HUES48 (cell line): ENCODE data around the gene RPP14.
"Not testable (repeated sequence)": the region's sequence is repeated elsewhere in the genome, so short reads cannot be mapped to it uniquely, and the experiment has no call there.

ENCODE experiments used
- H3K27ac ChIP-seq: one replicate; pipeline ENCODE4 v1.7.0; 2013; ENCODE audit warnings: low read depth, low read length, inconsistent platforms
- H3K27me3 ChIP-seq: 2 replicates; pipeline ENCODE4 v1.6.1; 2013; ENCODE audit warnings: mild to moderate bottlenecking, low read length; ENCODE audit not compliant: control insufficient read depth, insufficient read depth
- H3K36me3 ChIP-seq: 2 replicates; pipeline ENCODE4 v1.6.1; 2013; ENCODE audit warnings: low read length; ENCODE audit not compliant: control insufficient read depth, insufficient read depth
- H3K4me1 ChIP-seq: 2 replicates; pipeline ENCODE4 v1.6.1; 2013; ENCODE audit warnings: mild to moderate bottlenecking, low read length; ENCODE audit not compliant: control insufficient read depth, insufficient read depth
- H3K4me3 ChIP-seq: 2 replicates; pipeline ENCODE4 v1.5.1; 2013; ENCODE audit warnings: mild to moderate bottlenecking, low read depth, low read length
- H3K9ac ChIP-seq: 2 replicates; pipeline ENCODE4 v1.6.1; 2013; ENCODE audit warnings: mild to moderate bottlenecking, low read depth, low read length, moderate library complexity
- H3K9me3 ChIP-seq: 2 replicates; pipeline ENCODE4 v1.6.1; 2013; ENCODE audit warnings: low read length; ENCODE audit not compliant: control insufficient read depth, insufficient read depth

RPP14 gene

GRCh38 chr3:58271901-58272501, 34.0 kb upstream of the RPP14 start:
- Histone ChIP-seq H3K27ac (no peak overlapping the region), H3K4me3 (no peak overlapping the region), H3K27me3 (no peaks in the 10 kb centered on the region), H3K4me1 (no peaks in the 10 kb centered on the region), H3K36me3 (no peaks in the 10 kb centered on the region), H3K9me3 (no peaks in the 10 kb centered on the region), H3K9ac (no peak overlapping the region)

GRCh38 chr3:58272891-58273290, 33.2 kb upstream of the RPP14 start:
- no peak overlapping the region for H3K4me3 ChIP-seq
- H3K9me3 ChIP-seq: no peaks in the 10 kb centered on the region
- H3K36me3 ChIP-seq: no peaks in the 10 kb centered on the region
- no peaks in the 10 kb centered on the region for H3K4me1 ChIP-seq
- H3K27me3 ChIP-seq: no peaks in the 10 kb centered on the region
- H3K27ac ChIP-seq: no peak overlapping the region
- H3K9ac ChIP-seq: no peak overlapping the region

GRCh38 chr3:58273362-58273761, 32.7 kb upstream of the RPP14 start:
- not testable (repeated sequence) for H3K27ac ChIP-seq, H3K27me3 ChIP-seq, H3K9me3 ChIP-seq

GRCh38 chr3:58274027-58274614, 31.9 kb upstream of the RPP14 start:
- H3K4me1 ChIP-seq: no peaks in the 10 kb centered on the region
- H3K9me3 ChIP-seq: no peaks in the 10 kb centered on the region
- H3K36me3 ChIP-seq: no peaks in the 10 kb centered on the region
- no peaks in the 10 kb centered on the region for H3K27me3 ChIP-seq
- H3K4me3 ChIP-seq: no peak overlapping the region
- H3K9ac ChIP-seq: no peak overlapping the region
- no peak overlapping the region for H3K27ac ChIP-seq

More at GRCh38 chr3:58273362-58273761, 32.7 kb upstream of the RPP14 start:
- H3K4me3 ChIP-seq, H3K36me3 ChIP-seq, H3K9ac ChIP-seq, H3K4me1 ChIP-seq: not testable (repeated sequence)

GRCh38 chr3:58281069-58281468, 25.0 kb upstream of the RPP14 start:
- Histone ChIP-seq H3K36me3 (no peaks in the 10 kb centered on the region), H3K4me3 (no peak overlapping the region), H3K27me3 (no peaks in the 10 kb centered on the region), H3K9me3 (no peaks in the 10 kb centered on the region), H3K9ac (no peak overlapping the region), H3K27ac (no peak overlapping the region), H3K4me1 (no peaks in the 10 kb centered on the region)

GRCh38 chr3:58285334-58285733, 20.7 kb upstream of the RPP14 start:
- Histone ChIP-seq H3K36me3 (0 out of 2 replicates have a peak, but pooled peaks cover 2% of the 10 kb centered on the region), H3K9ac (no peak overlapping the region), H3K27me3 (no peaks in the 10 kb centered on the region), H3K4me3 (no peak overlapping the region), H3K9me3 (no peaks in the 10 kb centered on the region), H3K4me1 (no peaks in the 10 kb centered on the region), H3K27ac (no peak overlapping the region)

- Histone ChIP-seq H3K4me1 (no peaks in the 10 kb centered on the region), H3K27ac (no peak overlapping the region), H3K4me3 (no peak overlapping the region), H3K27me3 (no peaks in the 10 kb centered on the region), H3K36me3 (0 out of 2 replicates have a peak, but pooled peaks cover 2% of the 10 kb centered on the region), H3K9ac (no peak overlapping the region), H3K9me3 (peaks cover 11% of the 10 kb centered on the region; the same call in 1 of the 2 replicates)
Observed at GRCh38 chr3:58287354-58287753, 18.7 kb upstream of the RPP14 start.

- H3K4me3 ChIP-seq: no peak overlapping the region
- H3K27ac ChIP-seq: no peak overlapping the region
- H3K9ac ChIP-seq: no peak overlapping the region
- no peaks in the 10 kb centered on the region for H3K27me3 ChIP-seq
- H3K4me1 ChIP-seq: no peaks in the 10 kb centered on the region
- peaks cover 11% of the 10 kb centered on the region; the same call in 1 of the 2 replicates for H3K9me3 ChIP-seq
- 0 out of 2 replicates have a peak, but pooled peaks cover 2% of the 10 kb centered on the region for H3K36me3 ChIP-seq
Observed at GRCh38 chr3:58288011-58288728, 17.9 kb upstream of the RPP14 start.

- peaks cover 11% of the 10 kb centered on the region; the same call in 1 of the 2 replicates for H3K9me3 ChIP-seq
- not testable (repeated sequence) for H3K4me3 ChIP-seq, H3K27ac ChIP-seq, H3K4me1 ChIP-seq, H3K36me3 ChIP-seq, H3K9ac ChIP-seq, H3K27me3 ChIP-seq
Observed at GRCh38 chr3:58288964-58289613, 17.0 kb upstream of the RPP14 start.

- H3K36me3 ChIP-seq, H3K4me3 ChIP-seq, H3K4me1 ChIP-seq, H3K27ac ChIP-seq, H3K27me3 ChIP-seq, H3K9ac ChIP-seq: not testable (repeated sequence)
- H3K9me3 ChIP-seq: peaks cover 11% of the 10 kb centered on the region; the same call in 1 of the 2 replicates
Observed at GRCh38 chr3:58290446-58290845, 15.6 kb upstream of the RPP14 start.
